SK-N-SH (cell line): ENCODE measurements around the gene KRT74. TPM values are rescaled to one million over a fixed set of nuclear protein-coding genes. Genes with fewer than 3 reads are reported as not detected.

Experiments
- CTCF ChIA-PET: fragments of 300-600, 350-600 bp; formaldehyde crosslinking; extraction: SDS; loops from one replicate; lab custom pipeline; 2021; lab: Yijun Ruan, JAX
- POLR2A ChIA-PET: fragments of 350-600 bp; sonication (Branson Sonifier 250); formaldehyde crosslinking; extraction: SDS; loops from one replicate; lab custom pipeline; 2020; ENCODE audit warnings: antibody characterized with exemption, inconsistent platforms; lab: Yijun Ruan, JAX
- DNase-seq: peaks from one replicate; pipeline ENCODE4 v3.0.0; 2012
- H2AFZ ChIP-seq: fragments of 200-600 bp; sonication (generic); 2 replicates; pipeline ENCODE4 v1.8.1; 2016; ENCODE audit warnings: antibody characterized with exemption, mild to moderate bottlenecking, low read depth
- H3F3A ChIP-seq: fragments of 200-600 bp; sonication (generic); replicated peaks from 2 replicates; pipeline ENCODE3; 2016; ENCODE audit warnings: antibody characterized with exemption, mild to moderate bottlenecking; ENCODE audit not compliant: insufficient read depth
- H3K27ac ChIP-seq, 2 experiments: fragments of 200-500 bp in 1 of 2; fragments of 200-600 bp in 1 of 2; sonication (Bioruptor generic) in 1 of 2; sonication (generic), shearing (Covaris generic) in 1 of 2; 2 replicates each; pipeline versions ENCODE4 v1.5.1 to v1.6.1; 2014 to 2016; ENCODE audit warnings: low read depth in 2 of 2, inconsistent platforms in 1 of 2, low read length in 1 of 2, mild to moderate bottlenecking in 1 of 2, mixed read lengths in 1 of 2
- H3K27me3 ChIP-seq: fragments of 200-600 bp; sonication (generic), shearing (Covaris generic); 2 replicates; pipeline ENCODE4 v1.6.1; 2016; ENCODE audit warnings: mixed run types; ENCODE audit not compliant: insufficient read depth
- H3K36me3 ChIP-seq, 2 experiments: fragments of 200-500 bp in 1 of 2; fragments of 200-600 bp in 1 of 2; sonication (Bioruptor generic) in 1 of 2; sonication (generic) in 1 of 2; replicated peaks in 1 of 2; 2 replicates each; pipeline versions ENCODE3 to v1.5.1; 2014 to 2016; ENCODE audit warnings: low read length in 1 of 2, mild to moderate bottlenecking in 1 of 2; ENCODE audit not compliant: insufficient read depth in 2 of 2, control insufficient read depth in 1 of 2
- H3K4me1 ChIP-seq, 2 experiments: fragments of 200-500 bp in 1 of 2; fragments of 200-600 bp in 1 of 2; sonication (Bioruptor generic) in 1 of 2; sonication (generic), shearing (Covaris generic) in 1 of 2; 2 replicates each; pipeline versions ENCODE4 v1.5.1 to v1.6.1; 2014 to 2016; ENCODE audit warnings: low read depth in 1 of 2, low read length in 1 of 2, mixed run types in 1 of 2; ENCODE audit not compliant: insufficient read depth in 2 of 2, control insufficient read depth in 1 of 2
- H3K4me2 ChIP-seq: fragments of 200-600 bp; sonication (generic), shearing (Covaris generic); 2 replicates; pipeline ENCODE4 v1.6.1; 2017; ENCODE audit warnings: mixed run types
- H3K4me3 ChIP-seq, 2 experiments: fragments of 200-500 bp in 1 of 2; fragments of 200-600 bp in 1 of 2; sonication (Bioruptor generic) in 1 of 2; sonication (generic), shearing (Covaris generic) in 1 of 2; 2 replicates each; pipeline versions ENCODE4 v1.5.1 to v1.8.1; 2014 to 2016; ENCODE audit warnings: low read depth in 2 of 2, inconsistent platforms in 1 of 2, low read length in 1 of 2, mild to moderate bottlenecking in 1 of 2, mixed read lengths in 1 of 2, moderate library complexity in 1 of 2
- H3K79me2 ChIP-seq: fragments of 200-600 bp; sonication (generic); 2 replicates; pipeline ENCODE4 v1.8.1; 2017; ENCODE audit warnings: mild to moderate bottlenecking; ENCODE audit not compliant: insufficient read depth
- H3K9ac ChIP-seq: fragments of 200-600 bp; sonication (generic); 2 replicates; pipeline ENCODE4 v1.6.1; 2017; ENCODE audit warnings: mixed run types
- H3K9me2 ChIP-seq: fragments of 200-600 bp; sonication (generic); 2 replicates; pipeline ENCODE4 v1.6.1; 2017; ENCODE audit warnings: mixed run types
- H3K9me3 ChIP-seq: fragments of 200-600 bp; sonication (generic); 2 replicates; pipeline ENCODE4 v1.6.1; 2017; ENCODE audit warnings: mixed run types, mild to moderate bottlenecking, moderate library complexity
- H4K20me1 ChIP-seq: fragments of 200-600 bp; sonication (generic); 2 replicates; pipeline ENCODE4 v1.6.1; 2017; ENCODE audit warnings: mild to moderate bottlenecking, mixed run types; ENCODE audit not compliant: insufficient read depth
- CTCF ChIP-seq: fragments of 200-600 bp; sonication (generic); IDR thresholded peaks from 2 replicates; pipeline ENCODE4 v1.6.1; 2017; ENCODE audit warnings: antibody characterized with exemption, mild to moderate bottlenecking, moderate library complexity
- ELF1 ChIP-seq: IDR thresholded peaks from 2 replicates; pipeline ENCODE4 v1.4.0; 2012
- FOSL2 ChIP-seq: IDR thresholded peaks from 2 replicates; pipeline ENCODE4 v1.4.0; 2012; ENCODE audit warnings: low read depth, mild to moderate bottlenecking, moderate library complexity, borderline replicate concordance
- FOXM1 ChIP-seq: IDR thresholded peaks from 2 replicates; pipeline ENCODE4 v1.4.0; 2012; ENCODE audit warnings: low read depth, mild to moderate bottlenecking
- GATA2 ChIP-seq: sonication (generic); formaldehyde crosslinking; IDR thresholded peaks from 2 replicates; pipeline ENCODE4 v1.5.0; 2020; ENCODE audit warnings: mild to moderate bottlenecking, missing genetic modification reagents
- IRF3 ChIP-seq: fragments of 150-350 bp; IDR thresholded peaks from 2 replicates; pipeline ENCODE4 v1.6.1; 2016; ENCODE audit warnings: mild to moderate bottlenecking, low read depth, low read length
- MAX ChIP-seq: IDR thresholded peaks from 2 replicates; pipeline ENCODE4 v1.4.0; 2012; ENCODE audit warnings: low read depth
- MEF2A ChIP-seq: IDR thresholded peaks from 2 replicates; pipeline ENCODE4 v1.4.0; 2012; ENCODE audit warnings: low read depth, borderline replicate concordance
- NFIC ChIP-seq: IDR thresholded peaks from 2 replicates; pipeline ENCODE4 v1.4.0; 2012; ENCODE audit warnings: borderline replicate concordance
- NRF1 ChIP-seq: IDR thresholded peaks from 2 replicates; pipeline ENCODE4 v1.6.1; 2012; ENCODE audit warnings: low read depth, mild to moderate bottlenecking, low read length
- RCOR1 ChIP-seq: fragments of 150-350 bp; IDR thresholded peaks from 2 replicates; pipeline ENCODE4 v1.6.1; 2017; ENCODE audit warnings: antibody characterized with exemption, low read length
- RFX5 ChIP-seq: IDR thresholded peaks from 2 replicates; pipeline ENCODE4 v1.6.1; 2012; ENCODE audit warnings: mild to moderate bottlenecking, improper control_type of control experiment, low read length
- RXRA ChIP-seq: IDR thresholded peaks from 2 replicates; pipeline ENCODE4 v1.4.0; 2012; ENCODE audit warnings: low read depth, mild to moderate bottlenecking, borderline replicate concordance
- SMC3 ChIP-seq: IDR thresholded peaks from 2 replicates; pipeline ENCODE4 v1.6.1; 2012; ENCODE audit warnings: low read depth, low read length, improper control_type of control experiment
- TCF12 ChIP-seq: IDR thresholded peaks from 2 replicates; pipeline ENCODE4 v1.4.0; 2012
- USF1 ChIP-seq: IDR thresholded peaks from 2 replicates; pipeline ENCODE4 v1.4.0; 2012; ENCODE audit warnings: low read depth, borderline replicate concordance
- USF2 ChIP-seq: fragments of 150-350 bp; IDR thresholded peaks from 2 replicates; pipeline ENCODE4 v1.6.1; 2017; ENCODE audit warnings: antibody characterized with exemption, low read length, low read depth, borderline replicate concordance
- WGBS: methylation state at CpG from one replicate; pipeline ENCODE4 v1.1.6; 2017; ENCODE audit warnings: low lambda C conversion rate; 5-methylcytosine and 5-hydroxymethylcytosine counted together
- polyA plus RNA-seq, 3 experiments: library from polyadenylated mRNA; depleted of rRNA; stranded (reverse); fragments of >200 nt; gene quantifications; 2 replicates each; pipeline ENCODE4 v1.2.3, GENCODE V29; 2012

Gene KRT74
- polyA plus RNA-seq, 1 of the 3 experiments (the other 2 are of a cell fraction) = not detected

GRCh38 chr12:52585946-52586345 lies 12.3 kb upstream of the KRT74 start:
- Histone ChIP-seq H3K27ac (no peak overlapping the region), H3K4me1 (no peaks in the 10 kb centered on the region), H2AFZ (no peak overlapping the region), H3K4me2 (no peak overlapping the region), H4K20me1 (no peaks in the 10 kb centered on the region), H3K4me3 (no peak overlapping the region), H3K9me3 (no peaks in the 10 kb centered on the region), H3K9ac (no peak overlapping the region), H3K79me2 (no peaks in the 10 kb centered on the region), H3K27me3 (peaks cover 46% of the 10 kb centered on the region), H3K9me2 (no peaks in the 10 kb centered on the region), H3K36me3 (no peaks in the 10 kb centered on the region), H3F3A (no peaks in the 10 kb centered on the region)
- ChIA-PET CTCF (interaction anchor here (0.6 to 3.4 kb wide), 5 partner anchors 152 to 395 kb away, joined by 3 to 11 read pairs (median 5); no protein-coding TSS in a partner anchor), POLR2A (no interaction called here)
- WGBS = 18% methylated on average over 5 of the region's 9 CpGs
- no peak for DNase-seq
- TF ChIP-seq NRF1 = no peak
- TF ChIP-seq USF1 = no peak
- TF ChIP-seq NFIC = no peak
- TF ChIP-seq RFX5 = no peak
- TF ChIP-seq MAX = no peak
- no peak for TF ChIP-seq IRF3
- no peak for TF ChIP-seq USF2
- TF ChIP-seq GATA2 = no peak

GRCh38 chr12:52585066-52585465 lies 11.4 kb upstream of the KRT74 start:
- 22% methylated on average over 3 of the region's 3 CpGs for WGBS
- no peaks in the 10 kb centered on the region for H3K9me3 ChIP-seq
- POLR2A ChIA-PET = no interaction called here

More at GRCh38 chr12:52585066-52585465, 11.4 kb upstream of the KRT74 start:
- H3K27ac ChIP-seq = no peak overlapping the region
- no peak overlapping the region for H2AFZ ChIP-seq
- CTCF ChIA-PET = interaction anchor here (3.4 to 7.6 kb wide), 2 partner anchors 294 to 396 kb away, joined by 11 to 76 read pairs; no protein-coding TSS in a partner anchor
- no peaks in the 10 kb centered on the region for H3K79me2 ChIP-seq
- DNase-seq = no peak
- no peaks in the 10 kb centered on the region for H3K36me3 ChIP-seq
- peaks cover 46% of the 10 kb centered on the region for H3K27me3 ChIP-seq
- no peak for TF ChIP-seq ELF1
- TF ChIP-seq FOXM1 = no peak
- no peak for TF ChIP-seq MEF2A
- no peak for TF ChIP-seq FOSL2
- no peak for TF ChIP-seq SMC3
- no peak for TF ChIP-seq RXRA
- TF ChIP-seq MAX = no peak
- no peak for TF ChIP-seq GATA2
- TF ChIP-seq CTCF = no peak
- no peak for TF ChIP-seq RCOR1
- TF ChIP-seq TCF12 = no peak
- no peak overlapping the region for H3K9ac ChIP-seq
- no peak overlapping the region for H3K4me3 ChIP-seq
- H3F3A ChIP-seq = no peaks in the 10 kb centered on the region
- H4K20me1 ChIP-seq = no peaks in the 10 kb centered on the region
- H3K4me1 ChIP-seq = no peaks in the 10 kb centered on the region
- H3K4me2 ChIP-seq = no peak overlapping the region
- no peaks in the 10 kb centered on the region for H3K9me2 ChIP-seq
